K562 (cell line): ENCODE results near the gene ANKMY1.
"Not testable (repeated sequence)": the region's sequence is repeated elsewhere in the genome, so short reads cannot be mapped to it uniquely, and the experiment has no call there.

Source experiments
- ETS2 ChIP-seq: IDR thresholded peaks from 2 replicates; pipeline ENCODE4 v1.6.1; 2016; ENCODE audit warnings: borderline replicate concordance, missing genetic modification characterization, mild to moderate bottlenecking, moderate library complexity, missing compliant biosample characterization; ENCODE audit not compliant: poor library complexity, severe bottlenecking
- EZH2 ChIP-seq: IDR thresholded peaks from 2 replicates; pipeline ENCODE4 v1.6.1; 2012; ENCODE audit warnings: low read depth, mild to moderate bottlenecking, inconsistent platforms, low read length, borderline replicate concordance
- FOXA1 ChIP-seq: fragments of 450-650 bp; IDR thresholded peaks from 2 replicates; pipeline ENCODE4 v1.6.1; 2016; ENCODE audit warnings: mild to moderate bottlenecking, borderline replicate concordance
- HDAC1 ChIP-seq, 2 experiments: fragments of 450-650 bp; IDR thresholded peaks; 2 replicates each; pipeline ENCODE4 v1.6.1; 2016 to 2017; ENCODE audit warnings: inconsistent platforms in 1 of 2, mild to moderate bottlenecking in 1 of 2, moderate library complexity in 1 of 2
- MEF2A ChIP-seq: IDR thresholded peaks from 2 replicates; pipeline ENCODE4 v1.6.1; 2011; ENCODE audit warnings: low read depth, mild to moderate bottlenecking, low read length, moderate library complexity; ENCODE audit not compliant: control insufficient read depth
- NR2C2 ChIP-seq, 2 experiments: fragments of 200-800 bp in 1 of 2; sonication (Bioruptor generic) in 1 of 2; sonication (generic) in 1 of 2; formaldehyde crosslinking in 1 of 2; IDR thresholded peaks; 2 replicates each; pipeline versions ENCODE4 v1.6.1 to v1.8.0; 2016 to 2022; ENCODE audit warnings: mild to moderate bottlenecking in 1 of 2, missing compliant biosample characterization in 1 of 2, missing genetic modification characterization in 1 of 2, missing genetic modification reagents in 1 of 2
- PHTF2 ChIP-seq: fragments of 250-450 bp; sonication (Bioruptor Pico); IDR thresholded peaks from 2 replicates; pipeline ENCODE4 v1.5.0; 2021; ENCODE audit warnings: mild to moderate bottlenecking
- SMAD1 ChIP-seq: fragments of 150-350 bp; IDR thresholded peaks from 2 replicates; pipeline ENCODE4 v1.6.1; 2014; ENCODE audit warnings: low read length, low read depth; ENCODE audit not compliant: partially characterized antibody
- SPI1 ChIP-seq: IDR thresholded peaks from 2 replicates; pipeline ENCODE4 v1.6.1; 2011; ENCODE audit warnings: low read depth, low read length, control low read depth, borderline replicate concordance
- ZNF274 ChIP-seq: IDR thresholded peaks from 2 replicates; pipeline ENCODE4 v1.6.1; 2011; ENCODE audit warnings: low read depth, mild to moderate bottlenecking, low read length, moderate library complexity, borderline replicate concordance
- TF ChIP-seq, protein P1 (sequence below), 3 experiments: IDR thresholded peaks in 2 of 3; conservative IDR thresholded peaks in 1 of 3; 2 replicates each; pipeline ENCODE4 v1.5.1; 2011 to 2012; ENCODE audit warnings: low read length in 3 of 3, mild to moderate bottlenecking in 3 of 3, control low read depth in 2 of 3, improper control_type of control experiment in 1 of 3, inconsistent platforms in 1 of 3, low read depth in 1 of 3, mixed read lengths in 1 of 3, moderate library complexity in 1 of 3; ENCODE audit not compliant: insufficient read depth in 2 of 3

DNA sequence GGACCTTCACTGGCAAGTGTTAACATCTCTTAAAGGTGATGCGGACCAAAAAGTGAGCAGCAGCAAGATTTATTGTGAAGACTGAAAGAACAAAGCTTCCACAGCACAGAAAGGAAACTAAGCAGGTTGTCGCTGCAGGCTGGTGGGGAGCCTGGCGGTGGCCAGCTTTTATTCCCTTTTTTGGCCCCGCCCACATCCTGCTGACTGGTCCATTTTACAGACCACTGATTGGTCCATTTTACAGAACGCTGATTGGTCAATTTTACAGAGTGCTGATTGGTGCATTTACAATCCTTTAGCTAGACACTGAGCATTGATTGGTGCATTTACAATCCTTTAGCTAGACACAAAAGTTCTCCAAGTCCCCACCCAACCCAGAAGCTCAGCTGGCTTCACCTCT is 35.9 kb downstream of the ANKMY1 start:
- not testable (repeated sequence) for TF ChIP-seq EZH2; ZNF274; FOXA1; NR2C2 (CRISPR knock-in tag; IDR thresholded peaks at IDR 0.05); NR2C2 (tag; IDR thresholded peaks at IDR 0.05); SPI1; SMAD1; PHTF2; MEF2A; ETS2 (tag); HDAC1 (IDR thresholded peaks at IDR 0.05)
- TF ChIP-seq, protein P1, sequence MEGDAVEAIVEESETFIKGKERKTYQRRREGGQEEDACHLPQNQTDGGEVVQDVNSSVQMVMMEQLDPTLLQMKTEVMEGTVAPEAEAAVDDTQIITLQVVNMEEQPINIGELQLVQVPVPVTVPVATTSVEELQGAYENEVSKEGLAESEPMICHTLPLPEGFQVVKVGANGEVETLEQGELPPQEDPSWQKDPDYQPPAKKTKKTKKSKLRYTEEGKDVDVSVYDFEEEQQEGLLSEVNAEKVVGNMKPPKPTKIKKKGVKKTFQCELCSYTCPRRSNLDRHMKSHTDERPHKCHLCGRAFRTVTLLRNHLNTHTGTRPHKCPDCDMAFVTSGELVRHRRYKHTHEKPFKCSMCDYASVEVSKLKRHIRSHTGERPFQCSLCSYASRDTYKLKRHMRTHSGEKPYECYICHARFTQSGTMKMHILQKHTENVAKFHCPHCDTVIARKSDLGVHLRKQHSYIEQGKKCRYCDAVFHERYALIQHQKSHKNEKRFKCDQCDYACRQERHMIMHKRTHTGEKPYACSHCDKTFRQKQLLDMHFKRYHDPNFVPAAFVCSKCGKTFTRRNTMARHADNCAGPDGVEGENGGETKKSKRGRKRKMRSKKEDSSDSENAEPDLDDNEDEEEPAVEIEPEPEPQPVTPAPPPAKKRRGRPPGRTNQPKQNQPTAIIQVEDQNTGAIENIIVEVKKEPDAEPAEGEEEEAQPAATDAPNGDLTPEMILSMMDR (IDR thresholded peaks at IDR 0.05 in 2 of 3, conservative IDR thresholded peaks at IDR 0.05 in 1 of 3; ENCODE audit: insufficient read depth in 2 of 3, low read depth in 1 of 3, low read length in 3 of 3), result not testable (repeated sequence)
